Fibroblast of villous mesenchyme (primary cell): ENCODE results near the gene AIMP1. TPM values are rescaled to one million over a fixed set of nuclear protein-coding genes. Genes with fewer than 3 reads are reported as not detected.
A peak's percentile ranks its signal among the peaks of the same experiment; 100 is the strongest.

ENCODE experiments used
- DNase-seq: peaks from one replicate; pipeline ENCODE4 v3.0.0-alpha.2; 2010; ENCODE audit warnings: low read depth
- H3K4me3 ChIP-seq: 2 replicates; pipeline ENCODE4 v1.5.1; 2011; ENCODE audit warnings: low read depth, mild to moderate bottlenecking, low read length
- CTCF ChIP-seq: IDR thresholded peaks from 2 replicates; pipeline ENCODE4 v1.5.1; 2012; ENCODE audit warnings: low read depth, mild to moderate bottlenecking, low read length; ENCODE audit not compliant: insufficient read depth
- total RNA-seq: library from RNA; depleted of rRNA; stranded (reverse); fragments of >200 nt; gene quantifications from 2 replicates; pipeline ENCODE4 v1.2.3, GENCODE V29; 2012

Gene AIMP1
- total RNA-seq, 1 donor: 27.6 TPM

- peak; percentile 56 for DNase-seq
- TF ChIP-seq CTCF: peak; percentile 82
- no peak overlapping the region for H3K4me3 ChIP-seq
Measured at GRCh38 chr4:106329041-106329618, 12.8 kb downstream of the AIMP1 start.

DNA sequence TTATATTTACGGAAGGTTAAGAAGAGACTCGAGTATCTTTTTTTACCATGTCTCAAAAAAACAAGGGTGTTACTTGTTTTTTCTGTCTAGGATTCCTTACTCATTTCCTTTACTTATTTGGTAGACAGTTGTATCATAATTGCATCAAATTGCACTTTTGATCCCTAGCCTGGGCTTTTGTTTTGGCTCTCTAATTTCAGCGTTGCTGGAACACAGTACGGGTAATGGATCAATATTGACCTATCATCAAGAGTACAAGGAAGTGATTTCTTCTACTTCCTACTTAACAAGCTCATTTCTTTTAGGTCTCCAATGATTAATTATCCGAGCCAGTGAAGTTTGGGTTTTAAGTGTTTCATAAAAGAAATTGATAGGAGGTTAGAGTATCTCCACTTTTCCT is 16.8 kb downstream of the AIMP1 start:
- no peak for TF ChIP-seq CTCF
- DNase-seq: no peak
- H3K4me3 ChIP-seq: no peak overlapping the region

GRCh38 chr4:106334741-106335470 is 18.6 kb downstream of the AIMP1 start:
- no peak for TF ChIP-seq CTCF
- H3K4me3 ChIP-seq: no peak overlapping the region

DNA sequence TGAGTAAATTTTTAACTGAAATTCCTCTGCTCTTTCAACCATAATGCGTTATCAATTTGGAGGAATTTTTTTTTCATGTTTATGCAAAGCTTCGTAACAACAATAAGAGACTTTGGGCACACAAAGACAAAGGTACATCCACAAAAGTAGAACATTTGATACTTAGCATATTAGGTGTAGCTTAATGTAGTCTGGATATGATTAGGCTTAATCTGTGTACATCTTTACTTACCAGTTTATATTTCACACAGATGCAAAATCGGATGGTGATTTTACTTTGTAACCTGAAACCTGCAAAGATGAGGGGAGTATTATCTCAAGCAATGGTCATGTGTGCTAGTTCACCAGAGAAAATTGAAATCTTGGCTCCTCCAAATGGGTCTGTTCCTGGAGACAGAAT is 20.3 kb downstream of the AIMP1 start:
- no peak for TF ChIP-seq CTCF
- no peak for DNase-seq

More at GRCh38 chr4:106334741-106335470, 18.6 kb downstream of the AIMP1 start:
- DNase-seq: no peak

DNA sequence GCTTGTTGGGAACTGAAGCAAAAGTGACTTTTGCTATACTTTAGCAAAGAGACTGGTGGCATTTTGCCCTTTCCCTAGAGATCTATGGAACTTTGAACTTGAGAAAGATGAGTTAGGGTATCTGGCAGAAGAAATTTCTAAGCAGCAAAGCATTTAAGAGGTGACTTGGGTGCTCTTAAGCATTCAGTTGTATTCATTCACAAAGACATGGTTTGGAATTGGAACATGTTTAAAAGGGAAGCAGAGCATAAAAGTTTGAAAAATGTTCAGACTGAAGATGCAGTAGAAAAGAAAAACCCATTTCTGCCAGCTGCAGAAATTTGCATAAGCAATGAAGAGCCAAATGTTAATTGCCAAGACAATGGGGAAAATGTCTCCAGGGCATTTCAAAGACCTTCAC is 21.6 kb downstream of the AIMP1 start:
- no peak overlapping the region for H3K4me3 ChIP-seq
- no peak for DNase-seq
- TF ChIP-seq CTCF: no peak

More for the DNA sequence above, 20.3 kb downstream of the AIMP1 start:
- no peak overlapping the region for H3K4me3 ChIP-seq

DNA sequence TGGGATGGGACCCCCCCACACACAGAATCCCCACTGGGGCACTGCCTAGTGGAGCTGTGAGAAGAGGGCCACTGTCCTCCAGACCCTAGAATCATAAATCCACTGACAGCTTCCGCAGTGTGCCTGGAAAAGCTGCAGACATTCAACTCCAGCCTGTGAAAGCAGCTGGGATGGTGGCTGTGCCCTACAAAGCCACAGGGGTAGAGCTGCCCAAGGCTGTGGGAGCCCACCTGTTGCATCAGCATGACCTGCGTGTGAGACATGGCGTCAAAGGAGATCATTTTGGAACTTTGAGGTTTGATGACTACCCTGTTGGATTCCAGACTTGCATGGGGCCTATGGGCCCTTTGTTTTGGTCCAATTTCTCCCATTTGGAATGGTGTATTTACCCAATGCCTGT is 22.3 kb downstream of the AIMP1 start:
- DNase-seq: no peak
- no peak overlapping the region for H3K4me3 ChIP-seq
- no peak for TF ChIP-seq CTCF
